ENCODE data around the gene MRPS14.

DNA sequence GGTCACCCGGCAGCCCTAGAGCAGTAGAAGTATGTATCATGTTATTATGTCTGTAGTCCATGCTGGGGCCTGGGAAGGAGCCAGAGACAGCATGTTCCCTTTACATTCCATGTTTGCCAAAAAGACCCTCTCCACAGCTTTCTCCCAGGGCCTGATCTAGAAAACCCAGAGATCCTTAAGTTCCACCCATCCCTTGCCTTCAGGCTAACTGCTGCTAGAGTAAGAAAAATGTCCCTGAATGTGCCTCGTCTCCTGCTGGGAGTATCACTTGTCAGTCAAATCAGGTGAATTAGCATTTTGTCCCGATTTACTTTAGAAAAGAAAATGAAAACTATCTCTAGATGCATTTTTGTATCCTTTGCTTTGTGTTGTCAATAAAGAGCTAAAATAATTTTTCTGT lies 13.3 kb upstream of the MRPS14 start:
- TF ChIP-seq POLR2AphosphoS5 (IDR thresholded peaks at IDR 0.05; ENCODE audit: insufficient read depth in 1 of 2, low read depth in 1 of 2), result no peak
- TF ChIP-seq POLR2A (IDR thresholded peaks at IDR 0.05), result no peak
- TF ChIP-seq, protein P1, sequence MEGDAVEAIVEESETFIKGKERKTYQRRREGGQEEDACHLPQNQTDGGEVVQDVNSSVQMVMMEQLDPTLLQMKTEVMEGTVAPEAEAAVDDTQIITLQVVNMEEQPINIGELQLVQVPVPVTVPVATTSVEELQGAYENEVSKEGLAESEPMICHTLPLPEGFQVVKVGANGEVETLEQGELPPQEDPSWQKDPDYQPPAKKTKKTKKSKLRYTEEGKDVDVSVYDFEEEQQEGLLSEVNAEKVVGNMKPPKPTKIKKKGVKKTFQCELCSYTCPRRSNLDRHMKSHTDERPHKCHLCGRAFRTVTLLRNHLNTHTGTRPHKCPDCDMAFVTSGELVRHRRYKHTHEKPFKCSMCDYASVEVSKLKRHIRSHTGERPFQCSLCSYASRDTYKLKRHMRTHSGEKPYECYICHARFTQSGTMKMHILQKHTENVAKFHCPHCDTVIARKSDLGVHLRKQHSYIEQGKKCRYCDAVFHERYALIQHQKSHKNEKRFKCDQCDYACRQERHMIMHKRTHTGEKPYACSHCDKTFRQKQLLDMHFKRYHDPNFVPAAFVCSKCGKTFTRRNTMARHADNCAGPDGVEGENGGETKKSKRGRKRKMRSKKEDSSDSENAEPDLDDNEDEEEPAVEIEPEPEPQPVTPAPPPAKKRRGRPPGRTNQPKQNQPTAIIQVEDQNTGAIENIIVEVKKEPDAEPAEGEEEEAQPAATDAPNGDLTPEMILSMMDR (IDR thresholded peaks at IDR 0.05), result no peak
